Measurements from ENCODE around the gene PPP5C. TPM values are rescaled to one million over a fixed set of nuclear protein-coding genes. Genes with fewer than 3 reads are reported as not detected.

The PPP5C gene
- total and polyA plus RNA-seq, 2 of the 8 experiments (the other 6 are each of a cell fraction or from before 2014, with no cell fraction given): 112 to 156 TPM

GRCh38 chr19:46365561-46365960 lies 18.7 kb downstream of the PPP5C start:
- FAIRE-seq (no peak), DNase-seq (ENCODE audit: low read depth in 1 of 2, low spot score in 2 of 2) (no peak)
- H2BK5ac ChIP-seq (ENCODE audit: low read depth, low read length): no peak overlapping the region
- H2BK20ac ChIP-seq (ENCODE audit: low read length): no peak overlapping the region
- no peak overlapping the region for H3K14ac ChIP-seq (ENCODE audit: insufficient read length)
- TF ChIP-seq SP1 (IDR thresholded peaks at IDR 0.05; ENCODE audit: low read depth, low read length) (no peak), SIRT6 (IDR thresholded peaks at IDR 0.05; ENCODE audit: low read length) (no peak), ATF2 (IDR thresholded peaks at IDR 0.05; ENCODE audit: low read length) (no peak), RXRA (IDR thresholded peaks at IDR 0.05; ENCODE audit: insufficient read depth, low read depth, low read length) (no peak), SUZ12 (IDR thresholded peaks at IDR 0.05; ENCODE audit: low read length) (no peak), SIX5 (IDR thresholded peaks at IDR 0.05; ENCODE audit: low read depth, low read length) (no peak), GTF2F1 (IDR thresholded peaks at IDR 0.05; ENCODE audit: borderline replicate concordance, low read depth, low read length) (no peak), TAF7 (optimal IDR thresholded peaks at IDR 0.05; ENCODE audit: borderline replicate concordance, low read depth, low read length) (no peak), SP2 (IDR thresholded peaks at IDR 0.05; ENCODE audit: low read length) (no peak), TBP (IDR thresholded peaks at IDR 0.05; ENCODE audit: low read depth, low read length) (no peak)
- no peak overlapping the region for H4K91ac ChIP-seq (replicated peaks; ENCODE audit: insufficient read length, low read length)
- WGBS, 2 experiments (ENCODE audit: extremely low coverage in 1 of 2, insufficient coverage in 1 of 2, insufficient read length in 1 of 2, insufficient replicate concordance in 2 of 2, low coverage in 1 of 2, low lambda C conversion rate in 2 of 2, missing lambda C conversion rate in 1 of 2): 82% methylated on average over 4 of the region's 4 CpGs; no CpG with 5 or more reads in 1 of the 2 experiments
- H3K4me3 ChIP-seq (ENCODE audit: extremely low read depth in 1 of 4, insufficient read depth in 2 of 4, low read depth in 3 of 4, low read length in 4 of 4): no peak overlapping the region
- POLR2A ChIA-PET (ENCODE audit: partially characterized antibody): interaction anchor here (3.3 kb wide), 1 partner anchor 13 kb away, joined by 11 read pairs; no protein-coding TSS in a partner anchor
- peaks cover 13% of the 10 kb centered on the region for H3K79me1 ChIP-seq (ENCODE audit: low read depth, low read length)
- no peak overlapping the region for H2AFZ ChIP-seq (ENCODE audit: low read length)
- H2BK15ac ChIP-seq (ENCODE audit: low read length): no peak overlapping the region
- H3K4me1 ChIP-seq (replicated peaks in 1 of 4; ENCODE audit: control insufficient read depth in 3 of 4, insufficient read depth in 4 of 4, low read length in 3 of 4): no peaks in the 10 kb centered on the region; a peak in 1 of 7 replicates
- peaks cover 0 to 15% (median 6%) of the 10 kb centered on the region in 4 experiments; a peak in 6 of 8 replicates for H3K36me3 ChIP-seq (ENCODE audit: control insufficient read depth in 2 of 4, insufficient read depth in 4 of 4, low read length in 3 of 4)
- no peak overlapping the region for H2AK5ac ChIP-seq (ENCODE audit: low read depth, low read length)
- CTCF ChIA-PET (ENCODE audit: partially characterized antibody): interaction anchor here (0.7 to 2.2 kb wide), 3 partner anchors 12 to 101 kb away, joined by 3 to 7 read pairs (median 3); no protein-coding TSS in a partner anchor
- no peak overlapping the region for H4K8ac ChIP-seq (ENCODE audit: extremely low read depth, insufficient read depth, low read length)
- no peak overlapping the region for H3K4ac ChIP-seq (replicated peaks; ENCODE audit: insufficient read length, low read depth, low read length)
- no peak overlapping the region for H3K56ac ChIP-seq (replicated peaks; ENCODE audit: insufficient read length, low read depth, low read length)
- H2BK12ac ChIP-seq (ENCODE audit: low read depth, low read length): no peak overlapping the region
- H3K79me2 ChIP-seq (ENCODE audit: control insufficient read depth in 1 of 2, insufficient read depth in 2 of 2, low read length in 2 of 2): peaks cover 3 to 56% of the 10 kb centered on the region in 2 experiments; a peak in 3 of 4 replicates
- no peak overlapping the region for H3K9ac ChIP-seq (replicated peaks in 1 of 4; ENCODE audit: extremely low read depth in 1 of 4, low read depth in 3 of 4, low read length in 3 of 4)
- H3K4me2 ChIP-seq (ENCODE audit: insufficient read depth in 1 of 2, low read depth in 2 of 2, low read length in 2 of 2): no peak overlapping the region
- H3K27me3 ChIP-seq (replicated peaks in 1 of 4; ENCODE audit: control insufficient read depth in 3 of 4, extremely low read depth in 1 of 4, insufficient read depth in 3 of 4, low read length in 3 of 4): no peaks in the 10 kb centered on the region
- H3K27ac ChIP-seq (ENCODE audit: low read depth, low read length): no peak overlapping the region
- no peak overlapping the region for H3K23ac ChIP-seq (ENCODE audit: insufficient read length)
- no peak overlapping the region for H4K5ac ChIP-seq (ENCODE audit: insufficient read length, low read depth, low read length)
- H3K18ac ChIP-seq (ENCODE audit: extremely low read depth, low read length): no peak overlapping the region
- no peak overlapping the region for H2BK120ac ChIP-seq (replicated peaks; ENCODE audit: low read depth, low read length)
- H4K20me1 ChIP-seq (replicated peaks in 1 of 2; ENCODE audit: control insufficient read depth in 1 of 2, insufficient read depth in 2 of 2, low read length in 2 of 2): peaks cover 3 to 13% of the 10 kb centered on the region in 2 experiments
- no peaks in the 10 kb centered on the region for H3K23me2 ChIP-seq (ENCODE audit: low read depth, low read length)
- no peaks in the 10 kb centered on the region for H3K9me3 ChIP-seq (ENCODE audit: insufficient read depth in 2 of 2, low read depth in 1 of 2, low read length in 1 of 2)

Data from H1 (cell line).